H1 (cell line): ENCODE measurements around the gene MYO15B. TPM values are rescaled to one million over a fixed set of nuclear protein-coding genes. Genes with fewer than 3 reads are reported as not detected.

Experiments
- CTCF ChIA-PET: fragments of 300-600 bp; sonication (Branson Sonifier 250); formaldehyde crosslinking; loops from one replicate; lab custom pipeline; 2021; ENCODE audit not compliant: partially characterized antibody; lab: Charles Lee
- POLR2A ChIA-PET: fragments of 300-600 bp; sonication (Branson Sonifier 250); formaldehyde crosslinking; loops from one replicate; lab custom pipeline; 2021; ENCODE audit warnings: inconsistent platforms; ENCODE audit not compliant: partially characterized antibody; lab: Charles Lee
- DNase-seq, 2 experiments: peaks; one replicate each; pipeline versions ENCODE4 v3.0.0 to v3.0.0-alpha.2; 2010 to 2022; ENCODE audit warnings: low spot score in 2 of 2, low read depth in 1 of 2, mixed read lengths in 1 of 2
- FAIRE-seq: peaks from 2 replicates; lab custom pipeline; 2011; peaks lifted over from hg19 to GRCh38; lab: Jason Lieb, UNC
- H2AFZ ChIP-seq: 2 replicates; pipeline ENCODE4 v1.8.1; 2012; ENCODE audit warnings: low read length, inconsistent platforms
- H2AK5ac ChIP-seq: 2 replicates; pipeline ENCODE4 v1.6.1; 2013; ENCODE audit warnings: low read depth, low read length
- H2BK120ac ChIP-seq: replicated peaks from 2 replicates; pipeline ENCODE3; 2013; ENCODE audit warnings: low read depth, low read length, inconsistent platforms
- H2BK12ac ChIP-seq: 2 replicates; pipeline ENCODE4 v1.6.1; 2013; ENCODE audit warnings: low read depth, low read length
- H2BK15ac ChIP-seq: 2 replicates; pipeline ENCODE4 v1.6.1; 2013; ENCODE audit warnings: low read length
- H2BK20ac ChIP-seq: 2 replicates; pipeline ENCODE4 v1.6.1; 2013; ENCODE audit warnings: low read length
- H2BK5ac ChIP-seq: 2 replicates; pipeline ENCODE4 v1.6.1; 2013; ENCODE audit warnings: low read depth, low read length
- H3K14ac ChIP-seq: 2 replicates; pipeline ENCODE4 v1.6.1; 2013; ENCODE audit warnings: inconsistent platforms; ENCODE audit not compliant: insufficient read length
- H3K18ac ChIP-seq: 2 replicates; pipeline ENCODE4 v1.6.1; 2013; ENCODE audit warnings: low read length; ENCODE audit errors: extremely low read depth
- H3K23ac ChIP-seq: 2 replicates; pipeline ENCODE4 v1.6.1; 2013; ENCODE audit warnings: inconsistent platforms; ENCODE audit not compliant: insufficient read length
- H3K23me2 ChIP-seq: 2 replicates; pipeline ENCODE4 v1.6.1; 2013; ENCODE audit warnings: low read depth, low read length
- H3K27ac ChIP-seq: 2 replicates; pipeline ENCODE4 v1.6.1; 2011; ENCODE audit warnings: low read depth, low read length, inconsistent platforms
- H3K27me3 ChIP-seq, 4 experiments: replicated peaks in 1 of 4; 1 replicate in 1 of 4; 2 replicates in 3 of 4; pipeline versions ENCODE4 v1.6.1 to v1.8.1; 2011 to 2013; ENCODE audit warnings: low read length in 3 of 4, mild to moderate bottlenecking in 3 of 4, inconsistent platforms in 2 of 4, mixed read lengths in 2 of 4, moderate library complexity in 1 of 4; ENCODE audit not compliant: control insufficient read depth in 3 of 4, insufficient read depth in 3 of 4; ENCODE audit errors: extremely low read depth in 1 of 4
- H3K36me3 ChIP-seq, 4 experiments: 2 replicates each; pipeline versions ENCODE4 v1.6.1 to v1.8.1; 2011 to 2013; ENCODE audit warnings: mild to moderate bottlenecking in 4 of 4, low read length in 3 of 4, moderate library complexity in 2 of 4, control low read depth in 1 of 4, inconsistent platforms in 1 of 4; ENCODE audit not compliant: insufficient read depth in 4 of 4, control insufficient read depth in 2 of 4
- H3K4ac ChIP-seq: replicated peaks from 2 replicates; pipeline ENCODE3; 2013; ENCODE audit warnings: low read length, low read depth, mixed read lengths, inconsistent platforms; ENCODE audit not compliant: insufficient read length
- H3K4me1 ChIP-seq, 4 experiments: replicated peaks in 1 of 4; 1 replicate in 1 of 4; 2 replicates in 3 of 4; pipeline versions ENCODE4 v1.6.1 to v1.8.1; 2011 to 2013; ENCODE audit warnings: low read length in 3 of 4, inconsistent platforms in 2 of 4, mixed read lengths in 1 of 4; ENCODE audit not compliant: insufficient read depth in 4 of 4, control insufficient read depth in 3 of 4
- H3K4me2 ChIP-seq, 2 experiments: 2 replicates each; pipeline versions ENCODE4 v1.6.1 to v1.8.1; 2011 to 2013; ENCODE audit warnings: low read depth in 2 of 2, low read length in 2 of 2, control low read depth in 1 of 2, inconsistent platforms in 1 of 2, mild to moderate bottlenecking in 1 of 2; ENCODE audit not compliant: insufficient read depth in 1 of 2
- H3K4me3 ChIP-seq, 4 experiments: fragments of 200-600, 300-600 bp in 1 of 4; sonication (generic), shearing (Covaris generic), sonication (Bioruptor Twin) in 1 of 4; 2 replicates each; pipeline versions ENCODE4 v1.5.1 to v1.8.1; 2011 to 2016; ENCODE audit warnings: low read length in 4 of 4, low read depth in 3 of 4, control low read depth in 2 of 4, inconsistent platforms in 2 of 4, mild to moderate bottlenecking in 2 of 4, mixed read lengths in 1 of 4, moderate library complexity in 1 of 4; ENCODE audit not compliant: insufficient read depth in 2 of 4; ENCODE audit errors: extremely low read depth in 1 of 4
- H3K56ac ChIP-seq: replicated peaks from 2 replicates; pipeline ENCODE3; 2013; ENCODE audit warnings: low read depth, mild to moderate bottlenecking, mixed read lengths, low read length, inconsistent platforms; ENCODE audit not compliant: insufficient read length
- H3K79me1 ChIP-seq: 2 replicates; pipeline ENCODE4 v1.6.1; 2013; ENCODE audit warnings: low read depth, low read length, control low read depth
- H3K79me2 ChIP-seq, 2 experiments: 2 replicates each; pipeline versions ENCODE4 v1.6.1 to v1.8.1; 2012 to 2013; ENCODE audit warnings: low read length in 2 of 2, mild to moderate bottlenecking in 2 of 2, inconsistent platforms in 1 of 2; ENCODE audit not compliant: insufficient read depth in 2 of 2, control insufficient read depth in 1 of 2
- H3K9ac ChIP-seq, 4 experiments: replicated peaks in 1 of 4; 1 replicate in 1 of 4; 2 replicates in 3 of 4; pipeline versions ENCODE4 v1.6.1 to v1.8.1; 2011 to 2013; ENCODE audit warnings: low read depth in 3 of 4, low read length in 3 of 4, control low read depth in 2 of 4, mild to moderate bottlenecking in 2 of 4, moderate library complexity in 2 of 4, inconsistent platforms in 1 of 4; ENCODE audit errors: extremely low read depth in 1 of 4
- H3K9me3 ChIP-seq, 2 experiments: 2 replicates each; pipeline versions ENCODE4 v1.6.1 to v1.8.1; 2012 to 2013; ENCODE audit warnings: mild to moderate bottlenecking in 2 of 2, moderate library complexity in 2 of 2, control low read depth in 1 of 2, inconsistent platforms in 1 of 2, low read depth in 1 of 2, low read length in 1 of 2, mixed read lengths in 1 of 2; ENCODE audit not compliant: insufficient read depth in 2 of 2
- H4K20me1 ChIP-seq, 2 experiments: replicated peaks in 1 of 2; 2 replicates each; pipeline versions ENCODE3 to v1.8.1; 2011 to 2013; ENCODE audit warnings: inconsistent platforms in 2 of 2, low read length in 2 of 2, mild to moderate bottlenecking in 1 of 2; ENCODE audit not compliant: insufficient read depth in 2 of 2, control insufficient read depth in 1 of 2
- H4K5ac ChIP-seq: 2 replicates; pipeline ENCODE4 v1.6.1; 2013; ENCODE audit warnings: low read length, low read depth, mixed read lengths, inconsistent platforms; ENCODE audit not compliant: insufficient read length
- H4K8ac ChIP-seq: 2 replicates; pipeline ENCODE4 v1.8.0; 2013; ENCODE audit warnings: mild to moderate bottlenecking, moderate library complexity, low read length, inconsistent platforms; ENCODE audit not compliant: insufficient read depth; ENCODE audit errors: extremely low read depth
- H4K91ac ChIP-seq: replicated peaks from 2 replicates; pipeline ENCODE3; 2013; ENCODE audit warnings: low read length, mixed read lengths, inconsistent platforms; ENCODE audit not compliant: insufficient read length
- ASH2L ChIP-seq: fragments of 200-600, 300-600 bp; sonication (generic); IDR thresholded peaks from one replicate; pipeline ENCODE4 v1.7.1; 2017; ENCODE audit warnings: low read length
- BCL11A ChIP-seq, 2 experiments: IDR thresholded peaks; one replicate each; pipeline ENCODE4 v1.6.1; 2011; ENCODE audit warnings: low read depth in 2 of 2, low read length in 2 of 2, mild to moderate bottlenecking in 2 of 2
- CBX8 ChIP-seq: fragments of 300-800, 300-1000 bp; sonication (generic); IDR thresholded peaks from 2 replicates; pipeline ENCODE4 v1.7.1; 2016; ENCODE audit warnings: low read depth, low read length, borderline replicate concordance
- CHD1 ChIP-seq: IDR thresholded peaks from 2 replicates; pipeline ENCODE4 v1.6.1; 2012; ENCODE audit warnings: low read depth, low read length, improper control_type of control experiment
- CTBP2 ChIP-seq: IDR thresholded peaks from 2 replicates; pipeline ENCODE4 v1.7.0; 2011; ENCODE audit warnings: borderline replicate concordance, mild to moderate bottlenecking, moderate library complexity, mixed read lengths, low read length; ENCODE audit not compliant: insufficient read depth, insufficient read length
- EP300 ChIP-seq, 2 experiments: IDR thresholded peaks; 1 replicate in 1 of 2; 2 replicates in 1 of 2; pipeline ENCODE4 v1.6.1; 2011 to 2012; ENCODE audit warnings: low read depth in 2 of 2, low read length in 2 of 2, mild to moderate bottlenecking in 2 of 2, borderline replicate concordance in 1 of 2, inconsistent platforms in 1 of 2, moderate library complexity in 1 of 2
- KDM5A ChIP-seq: fragments of 200-600 bp; IDR thresholded peaks from 2 replicates; pipeline ENCODE4 v1.7.1; 2012; ENCODE audit warnings: mild to moderate bottlenecking, low read length, inconsistent platforms, mixed read lengths
- MAFK ChIP-seq: IDR thresholded peaks from 2 replicates; pipeline ENCODE4 v1.6.1; 2012; ENCODE audit warnings: low read depth, mild to moderate bottlenecking, improper control_type of control experiment, low read length
- POLR2AphosphoS5 ChIP-seq: IDR thresholded peaks from 2 replicates; pipeline ENCODE4 v1.6.1; 2011; ENCODE audit warnings: low read depth, low read length
- POU5F1 ChIP-seq: IDR thresholded peaks from 2 replicates; pipeline ENCODE4 v1.6.1; 2011; ENCODE audit warnings: low read depth, mild to moderate bottlenecking, low read length, moderate library complexity
- SAP30 ChIP-seq: fragments of 300-600 bp; sonication (generic); IDR thresholded peaks from 2 replicates; pipeline ENCODE4 v1.7.1; 2012; ENCODE audit warnings: low read length, moderate library complexity, mild to moderate bottlenecking, inconsistent platforms; ENCODE audit not compliant: insufficient read depth, insufficient replicate concordance
- TBP ChIP-seq: IDR thresholded peaks from 2 replicates; pipeline ENCODE4 v1.6.1; 2011; ENCODE audit warnings: low read depth, low read length, improper control_type of control experiment
- TCF12 ChIP-seq: IDR thresholded peaks from 2 replicates; pipeline ENCODE4 v1.6.1; 2011; ENCODE audit warnings: low read depth, mild to moderate bottlenecking, low read length
- WGBS, 2 experiments: shearing (Covaris generic) in 1 of 2; methylation state at CpG; one replicate each; pipeline versions ENCODE4 v1.1.6 to v1.1.7; 2013 to 2015; ENCODE audit warnings: low lambda C conversion rate in 2 of 2, mixed read lengths in 2 of 2, inconsistent platforms in 1 of 2, low coverage in 1 of 2, missing lambda C conversion rate in 1 of 2; ENCODE audit not compliant: insufficient replicate concordance in 2 of 2, insufficient coverage in 1 of 2, insufficient read length in 1 of 2; ENCODE audit errors: extremely low coverage in 1 of 2, missing lambda C conversion rate in 1 of 2; 5-methylcytosine and 5-hydroxymethylcytosine counted together
- polyA plus RNA-seq, 7 experiments: library from polyadenylated mRNA; depleted of rRNA in 3 of 7; stranded (reverse) in 5 of 7; unstranded in 2 of 7; fragments of >200 nt in 5 of 7; fragments of 200-250 nt in 2 of 7; gene quantifications; 1 replicate in 5 of 7; 2 replicates in 1 of 7; 4 replicates in 1 of 7; pipeline versions ENCODE4 v1.2.1 to v1.2.3, GENCODE V29; 2011 to 2013; ENCODE audit warnings: missing spikeins in 2 of 7, mixed read lengths in 2 of 7
- total RNA-seq: library from RNA; stranded (reverse); fragmentation: NEBNext Ultra II Directional; extraction: Animal tissue kit (Norgen Biotek cat#: 25700); gene quantifications from 2 replicates; pipeline ENCODE4 v1.2.1, GENCODE V29; 2021
- TF ChIP-seq, protein P1 (sequence below): IDR thresholded peaks from 2 replicates; pipeline ENCODE4 v1.6.1; 2012; ENCODE audit warnings: inconsistent platforms

Gene MYO15B
- total and polyA plus RNA-seq, 2 of the 8 experiments (the other 6 are each of a cell fraction or from before 2014, with no cell fraction given) = 7.1 to 11.2 TPM

DNA sequence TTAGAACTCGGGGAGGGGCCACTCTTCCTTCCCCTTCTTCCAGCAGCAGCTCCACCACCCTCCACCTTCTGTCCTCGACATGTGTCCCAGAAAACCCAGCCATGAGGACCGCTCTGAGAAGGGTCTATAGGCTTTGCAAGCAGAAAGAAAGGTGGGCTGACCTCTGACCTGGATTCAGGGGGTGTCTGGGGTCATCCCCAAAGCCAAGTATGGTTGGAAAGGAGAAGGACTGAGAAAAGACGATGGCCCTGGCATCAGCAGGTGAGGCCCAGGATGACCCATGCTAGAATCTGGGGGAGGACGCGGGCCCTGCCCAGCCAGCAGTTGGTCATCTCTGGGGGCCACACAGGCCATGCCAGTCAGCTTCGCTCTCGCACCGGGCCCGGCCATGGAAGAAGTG is 39.5 kb downstream of the MYO15B start:
- Histone ChIP-seq H3K79me2 (no peaks in the 10 kb centered on the region), H3K79me1 (no peaks in the 10 kb centered on the region), H2AFZ (no peak overlapping the region), H2BK15ac (no peak overlapping the region), H3K23ac (no peak overlapping the region), H3K27me3 (no peaks in the 10 kb centered on the region; a peak in 2 of 7 replicates), H4K8ac (no peak overlapping the region), H2BK120ac (no peak overlapping the region), H3K9ac (no peak overlapping the region), H3K4ac (no peak overlapping the region), H2BK20ac (no peak overlapping the region), H3K4me1 (no peaks in the 10 kb centered on the region), H4K20me1 (peaks cover 0 to 7% of the 10 kb centered on the region in 2 experiments), H3K18ac (no peak overlapping the region), H3K9me3 (no peaks in the 10 kb centered on the region), H4K5ac (no peak overlapping the region), H3K4me3 (no peak overlapping the region), H2BK12ac (no peak overlapping the region), H2AK5ac (no peak overlapping the region), H3K14ac (no peak overlapping the region), H3K56ac (no peak overlapping the region), H3K4me2 (no peak overlapping the region), H2BK5ac (no peak overlapping the region), H3K23me2 (no peaks in the 10 kb centered on the region), H3K36me3 (peaks cover 0 to 3% (median under 1%) of the 10 kb centered on the region in 4 experiments; a peak in 1 of 8 replicates), H3K27ac (no peak overlapping the region), H4K91ac (no peak overlapping the region)
- FAIRE-seq (no peak), DNase-seq (no peak)
- 90% methylated on average over 9 of the region's 10 CpGs; no CpG with 5 or more reads in 1 of the 2 experiments for WGBS, 2 experiments
- ChIA-PET POLR2A (interaction anchor here (0.9 to 2.2 kb wide), 4 partner anchors 7 to 153 kb away, joined by 3 to 10 read pairs (median 6); no protein-coding TSS in a partner anchor), CTCF (interaction anchor here (1.0 to 59.2 kb wide), 12 partner anchors 8 to 132 kb away, joined by 3 to 2200 read pairs (median 8); partner anchors contain the start of genes ITGB4, RECQL5, SAP30BP and SMIM5)
- TF ChIP-seq ASH2L (no peak), CTBP2 (no peak), TBP (no peak), TCF12 (no peak), POLR2AphosphoS5 (no peak), KDM5A (no peak), EP300 (IDR thresholded peaks at IDR 0.05; ENCODE audit: borderline replicate concordance in 1 of 2, low read depth in 2 of 2, low read length in 2 of 2) (no peak), BCL11A (IDR thresholded peaks at IDR 0.05; ENCODE audit: low read depth in 2 of 2, low read length in 2 of 2) (no peak), CHD1 (no peak), CBX8 (no peak), POU5F1 (no peak), MAFK (no peak), SAP30 (no peak)
- TF ChIP-seq, protein P1, sequence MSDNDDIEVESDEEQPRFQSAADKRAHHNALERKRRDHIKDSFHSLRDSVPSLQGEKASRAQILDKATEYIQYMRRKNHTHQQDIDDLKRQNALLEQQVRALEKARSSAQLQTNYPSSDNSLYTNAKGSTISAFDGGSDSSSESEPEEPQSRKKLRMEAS = no peak
